Nephron progenitor cell (in vitro differentiated cells): Measurements from ENCODE around the gene PPM1N.

Experiments used
- DNase-seq: peaks from one replicate; pipeline ENCODE4 v3.0.0; 2021
- H3K27ac Mint-ChIP-seq: 2 replicates; pipeline ENCODE4 v1.8.0; 2021; ENCODE audit warnings: mild to moderate bottlenecking, moderate library complexity, mixed read lengths
- H3K27me3 Mint-ChIP-seq: 2 replicates; pipeline ENCODE4 v1.8.0; 2021; ENCODE audit warnings: mild to moderate bottlenecking, low read depth, mixed read lengths; ENCODE audit not compliant: poor library complexity
- H3K36me3 Mint-ChIP-seq: 2 replicates; pipeline ENCODE4 v1.8.0; 2021; ENCODE audit warnings: low read depth, mixed read lengths
- H3K4me1 Mint-ChIP-seq: 2 replicates; pipeline ENCODE4 v1.8.0; 2021; ENCODE audit warnings: mixed read lengths
- H3K4me3 Mint-ChIP-seq: 2 replicates; pipeline ENCODE4 v1.8.0; 2021; ENCODE audit warnings: mild to moderate bottlenecking, moderate library complexity, mixed read lengths
- H3K9me3 Mint-ChIP-seq: 2 replicates; pipeline ENCODE4 v1.8.0; 2021; ENCODE audit warnings: mild to moderate bottlenecking, moderate library complexity, mixed read lengths
- CTCF ChIP-seq: fragments of 200-600 bp; sonication (generic); IDR thresholded peaks from 2 replicates; pipeline ENCODE4 v1.5.0; 2021; ENCODE audit warnings: antibody characterized with exemption

The PPM1N gene

GRCh38 chr19:45469132-45469944, 28.9 kb upstream of the PPM1N start:
- no peak for TF ChIP-seq CTCF
- no peaks in the 10 kb centered on the region for H3K9me3 Mint-ChIP-seq

GRCh38 chr19:45469945-45470761, 28.1 kb upstream of the PPM1N start:
- Mint-ChIP-seq H3K27me3 (peaks cover 81% of the 10 kb centered on the region), H3K4me1 (peaks cover 63% of the 10 kb centered on the region), H3K27ac (peak overlapping the region; percentile 99), H3K9me3 (no peaks in the 10 kb centered on the region), H3K4me3 (peak overlapping the region; percentile 87), H3K36me3 (no peaks in the 10 kb centered on the region)
- peak; percentile 50 for DNase-seq
- TF ChIP-seq CTCF: no peak

More at GRCh38 chr19:45469132-45469944, 28.9 kb upstream of the PPM1N start:
- peak overlapping the region; percentile 99 for H3K27ac Mint-ChIP-seq
- DNase-seq: peak; percentile 92
- H3K27me3 Mint-ChIP-seq: peaks cover 73% of the 10 kb centered on the region
- peaks cover 63% of the 10 kb centered on the region for H3K4me1 Mint-ChIP-seq
- H3K4me3 Mint-ChIP-seq: peak overlapping the region; percentile 87
- no peaks in the 10 kb centered on the region for H3K36me3 Mint-ChIP-seq

GRCh38 chr19:45470762-45471081, 27.5 kb upstream of the PPM1N start:
- H3K9me3 Mint-ChIP-seq: no peaks in the 10 kb centered on the region

GRCh38 chr19:45471111-45471930, 26.9 kb upstream of the PPM1N start:
- H3K4me3 Mint-ChIP-seq: peak overlapping the region; percentile 88
- H3K36me3 Mint-ChIP-seq: no peaks in the 10 kb centered on the region
- TF ChIP-seq CTCF: no peak
- DNase-seq: no peak
- H3K9me3 Mint-ChIP-seq: no peaks in the 10 kb centered on the region
- no peak overlapping the region for H3K27ac Mint-ChIP-seq
- peaks cover 63% of the 10 kb centered on the region for H3K4me1 Mint-ChIP-seq
- H3K27me3 Mint-ChIP-seq: peaks cover 88% of the 10 kb centered on the region

More at GRCh38 chr19:45470762-45471081, 27.5 kb upstream of the PPM1N start:
- peaks cover 86% of the 10 kb centered on the region for H3K27me3 Mint-ChIP-seq
- no peak for DNase-seq
- no peaks in the 10 kb centered on the region for H3K36me3 Mint-ChIP-seq
- H3K27ac Mint-ChIP-seq: no peak overlapping the region
- H3K4me3 Mint-ChIP-seq: peak overlapping the region; percentile 87
- peaks cover 62% of the 10 kb centered on the region for H3K4me1 Mint-ChIP-seq
- TF ChIP-seq CTCF: no peak

- Mint-ChIP-seq H3K4me1 (peaks cover 69% of the 10 kb centered on the region), H3K9me3 (no peaks in the 10 kb centered on the region), H3K36me3 (no peaks in the 10 kb centered on the region)
These were observed 26.2 kb upstream of the PPM1N start for GRCh38 chr19:45471931-45472562.

More at GRCh38 chr19:45471931-45472562, 26.2 kb upstream of the PPM1N start:
- Mint-ChIP-seq H3K27ac (no peak overlapping the region), H3K27me3 (peaks cover 91% of the 10 kb centered on the region), H3K4me3 (peak overlapping the region; percentile 88)
- no peak for TF ChIP-seq CTCF
- DNase-seq: no peak
